GM11168 (cell line): Measurements from ENCODE around the gene OR8K3.

ENCODE experiments used
- in situ Hi-C: fragments of 300-500 bp; cut with MboI; formaldehyde crosslinking; loops from one replicate; pipeline ENCODE4 v1.12.0; 2022; ENCODE audit warnings: low sequenced_read_pairs; ENCODE audit not compliant: unreplicated experiment

Gene OR8K3

GRCh38 chr11:56314844-56315243, at the start of gene OR8K3:
OR8K3 (plus strand) TSS chr11:56315144; CDS start chr11:56318307, 3,163 bp downstream.
- in situ Hi-C loops, result no loop called here

- in situ Hi-C loops, result no loop called here
These were observed 43.9 kb upstream of the OR8K3 start for GRCh38 chr11:56271092-56271491.

DNA sequence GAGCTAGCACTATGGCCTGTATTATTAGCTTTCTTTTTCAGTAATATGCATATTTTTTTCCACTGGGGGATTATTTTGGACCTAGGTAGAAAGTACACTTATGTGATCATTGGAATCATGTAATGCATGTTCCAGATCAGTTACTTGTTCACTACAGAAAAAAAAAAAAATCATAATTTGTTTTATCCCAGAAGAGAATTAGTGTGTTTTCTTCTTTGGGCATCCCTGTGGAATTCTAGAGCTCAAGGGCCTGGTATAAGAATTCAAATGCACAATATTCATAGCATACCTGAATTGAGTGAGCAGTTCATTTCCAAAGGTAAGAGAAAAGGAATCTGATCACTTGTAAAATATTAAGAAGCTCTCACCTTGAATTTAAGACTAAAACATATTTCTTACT, 41.1 kb upstream of the OR8K3 start, which contains the start of gene OR5T1:
Gene OR5T1 (plus strand): TSS at position 301 of the 400 bp plus-strand sequence. CDS start 1,485 bp downstream, outside the sequence.
- in situ Hi-C loops, result no loop called here

DNA sequence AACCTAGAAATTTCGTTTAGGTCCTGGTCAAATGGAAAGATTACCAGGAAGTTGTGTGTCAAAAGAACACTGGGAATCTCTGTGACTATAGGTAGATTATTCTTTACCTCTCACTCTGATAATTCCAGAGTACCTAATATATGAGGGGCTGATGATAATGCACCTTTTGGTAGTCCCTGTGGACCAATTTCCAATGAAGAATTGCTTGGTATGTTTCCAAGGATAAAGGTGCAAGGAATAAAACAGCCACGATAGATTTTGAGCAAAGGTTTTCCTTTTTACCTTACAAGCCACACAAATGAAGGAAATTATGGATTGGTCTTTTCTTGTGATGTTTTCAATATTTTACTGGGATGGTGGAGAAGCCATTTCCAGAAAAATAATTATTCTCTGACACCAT, 22.8 kb upstream of the OR8K3 start, which contains the start of gene OR8H1:
Gene OR8H1 (minus strand): TSS at position 101 of the 400 bp plus-strand sequence. CDS start 1,192 bp downstream, outside the sequence.
- in situ Hi-C loops, result no loop called here

DNA sequence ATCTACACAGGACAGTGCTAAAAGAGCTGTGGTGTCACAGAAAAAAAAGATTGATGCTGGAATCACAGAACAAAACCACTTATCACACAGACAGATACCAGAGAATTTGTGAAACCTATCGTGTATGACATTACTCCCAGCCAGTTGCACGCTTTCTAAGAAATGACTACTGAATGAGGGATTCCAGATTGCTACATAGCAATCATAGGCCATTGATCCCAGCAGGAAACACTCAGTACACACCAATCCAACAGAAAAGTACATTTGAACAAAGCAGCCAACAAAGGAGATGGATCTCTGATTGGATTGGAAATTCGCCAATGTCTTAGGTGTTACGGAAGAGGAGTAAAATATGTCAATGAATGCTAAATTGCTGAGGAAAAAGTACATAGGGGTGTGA, 18.0 kb upstream of the OR8K3 start:
- in situ Hi-C loops, result no loop called here

DNA sequence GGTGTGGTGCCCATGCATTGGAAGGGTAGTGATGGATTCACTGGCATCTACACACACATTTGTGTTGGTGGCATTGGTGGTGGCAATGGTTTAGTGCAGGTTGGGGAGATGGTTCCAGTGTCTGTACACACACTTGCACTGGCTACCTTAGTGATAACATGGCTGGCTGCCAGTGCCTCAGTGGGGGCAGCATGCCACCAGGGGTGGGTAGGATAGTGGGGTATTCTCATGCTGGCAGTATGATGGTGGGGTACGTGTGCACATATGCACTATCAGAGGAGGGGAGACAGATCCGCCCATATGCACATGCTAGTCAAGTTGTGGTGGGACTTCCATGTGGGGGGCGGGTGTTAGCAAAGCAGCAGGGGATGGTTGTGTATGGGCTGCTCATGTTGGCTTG, 7.1 kb upstream of the OR8K3 start:
- in situ Hi-C loops, result no loop called here

DNA sequence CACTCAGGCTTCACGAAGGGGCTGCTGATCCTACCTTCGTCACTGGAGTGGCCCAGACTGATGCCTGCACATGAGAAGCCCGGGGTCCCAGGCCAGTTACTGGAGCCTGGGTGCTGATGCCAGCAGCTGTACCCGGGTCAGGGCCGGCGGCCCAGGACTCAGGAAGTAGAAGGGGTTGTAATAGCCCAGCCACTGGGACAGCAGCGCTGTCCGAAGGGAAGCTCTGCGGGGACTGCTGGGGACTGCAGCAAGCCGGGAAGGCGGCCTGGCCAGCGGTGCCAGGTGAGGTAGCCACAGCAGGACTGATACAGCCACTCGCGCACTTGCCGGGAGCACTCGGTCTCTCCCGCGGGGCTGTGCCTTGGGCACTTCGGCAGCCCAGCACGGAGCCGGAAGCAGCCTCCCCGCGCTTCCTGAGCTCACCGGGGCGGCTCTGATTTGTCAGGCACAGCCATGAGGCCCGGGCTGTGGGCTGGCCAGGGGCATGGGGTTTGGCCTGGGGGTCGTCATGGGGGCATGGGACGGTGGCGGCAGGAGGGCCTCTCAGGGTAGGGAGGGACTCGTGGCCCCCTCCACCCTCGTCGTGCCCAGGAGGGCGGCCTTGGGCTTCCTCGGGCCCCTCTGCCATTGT, 17.0 kb downstream of the OR8K3 start:
- in situ Hi-C loops, result no loop called here

- in situ Hi-C loops, result no loop called here
These were observed 18.2 kb downstream of the OR8K3 start for GRCh38 chr11:56333156-56333555.

DNA sequence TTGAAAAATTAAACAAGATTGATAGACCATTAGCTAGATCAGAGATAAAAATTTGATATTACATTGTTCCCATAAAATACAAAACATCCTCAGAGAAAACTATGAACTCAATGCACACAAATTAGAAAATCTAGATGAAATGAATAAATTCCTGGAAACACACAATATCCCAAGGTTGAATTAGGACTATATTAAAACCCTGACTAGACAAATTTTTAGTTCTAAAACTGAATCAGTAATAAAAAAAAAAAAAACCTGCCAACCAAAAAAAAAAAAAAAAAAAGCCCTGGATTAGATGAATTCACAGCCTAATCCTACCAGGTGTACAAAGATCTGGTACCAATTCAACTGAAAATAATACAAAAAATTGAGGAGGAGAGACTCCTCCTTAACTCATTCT, 25.3 kb downstream of the OR8K3 start:
- in situ Hi-C loops, result no loop called here

GRCh38 chr11:56345739-56346138, 30.8 kb downstream of the OR8K3 start, which contains the start of gene OR8K1:
OR8K1 (plus strand) TSS chr11:56346039; CDS start chr11:56346039, 0 bp downstream.
- in situ Hi-C loops, result no loop called here

DNA sequence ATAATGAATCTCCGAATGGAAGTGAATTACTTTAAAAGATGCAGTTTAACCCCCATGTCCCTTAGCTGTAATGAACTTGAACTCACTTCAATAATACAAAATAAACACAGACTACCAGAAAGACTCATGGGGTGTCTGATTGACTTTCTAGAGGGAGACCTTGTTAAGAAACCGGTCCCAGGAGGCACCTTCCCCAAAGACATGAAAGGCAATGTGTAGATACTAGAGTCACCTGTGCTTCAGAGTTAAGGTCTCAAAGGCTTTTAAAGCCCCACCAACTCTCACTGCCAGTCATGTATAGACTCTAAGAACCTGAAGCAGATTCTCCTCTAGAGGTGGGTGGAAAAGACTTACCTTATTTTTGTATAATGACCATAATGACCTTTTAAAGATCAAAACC, 39.0 kb downstream of the OR8K3 start, which contains the start of gene OR8J1:
Gene OR8J1 (plus strand): TSS at position 301 of the 400 bp plus-strand sequence. CDS start 5,956 bp downstream, outside the sequence.
- in situ Hi-C loops, result no loop called here
